ENCODE measurements around the gene PRAME. TPM values are rescaled to one million over a fixed set of nuclear protein-coding genes. Genes with fewer than 3 reads are reported as not detected.

Gene PRAME
- total and polyA plus RNA-seq, 2 experiments from 2014 or later, result not detected

- peak; percentile 67 for ATAC-seq
Observed at GRCh38 chr22:22520020-22520656, 38.9 kb downstream of the PRAME start, which contains the start of gene ZNF280A. Gene ZNF280A (minus strand): TSS chr22:22520270. CDS start chr22:22515630, 4,640 bp downstream.

GRCh38 chr22:22519591-22519990 lies 39.5 kb downstream of the PRAME start:
- no peaks in the 10 kb centered on the region for H3K36me3 ChIP-seq (ENCODE audit: insufficient read depth)
- H3K27ac Mint-ChIP-seq, result no peak overlapping the region
- H2AFZ ChIP-seq, result peak overlapping the region; percentile 33; the same call in 1 of the 2 replicates
- H3K27me3 Mint-ChIP-seq (ENCODE audit: insufficient read depth, low read depth, poor library complexity), result peaks cover 69% of the 10 kb centered on the region
- no peak overlapping the region for H3K4me2 ChIP-seq
- H3F3A ChIP-seq (replicated peaks; ENCODE audit: low read depth), result no peaks in the 10 kb centered on the region
- peak; percentile 52 for ATAC-seq
- H3K9me2 ChIP-seq (ENCODE audit: insufficient read depth), result no peaks in the 10 kb centered on the region
- H3K9me3 Mint-ChIP-seq, result peaks cover 9% of the 10 kb centered on the region; the same call in 2 of the 3 replicates
- no peaks in the 10 kb centered on the region for H4K20me1 ChIP-seq (replicated peaks; ENCODE audit: insufficient read depth)
- H3K4me1 ChIP-seq (ENCODE audit: insufficient read depth), result no peaks in the 10 kb centered on the region
- no peak for TF ChIP-seq ETS1 (IDR thresholded peaks at IDR 0.05)
- no peak for TF ChIP-seq CREB1 (CRISPR knock-in tag; IDR thresholded peaks at IDR 0.05; ENCODE audit: low read depth)
- TF ChIP-seq REST (IDR thresholded peaks at IDR 0.05; ENCODE audit: unreplicated experiment), result no peak
- DNase-seq (ENCODE audit: low spot score), result no peak
- peaks cover 97% of the 10 kb centered on the region for H3K27me3 ChIP-seq (ENCODE audit: insufficient read depth)
- H3K79me2 ChIP-seq (replicated peaks; ENCODE audit: insufficient read depth), result no peaks in the 10 kb centered on the region
- no peaks in the 10 kb centered on the region for H3K36me3 Mint-ChIP-seq (ENCODE audit: low read depth)
- H3K4me3 Mint-ChIP-seq, result no peak overlapping the region
- H3K27ac ChIP-seq (ENCODE audit: low read depth), result no peak overlapping the region
- no peak overlapping the region for H3K4me3 ChIP-seq
- peaks cover 5% of the 10 kb centered on the region; the same call in 2 of the 3 replicates for H3K4me1 Mint-ChIP-seq

More at GRCh38 chr22:22520020-22520656, 38.9 kb downstream of the PRAME start, which contains the start of gene ZNF280A:
- H3K27ac Mint-ChIP-seq, result no peak within 1 kb of the TSS
- DNase-seq (ENCODE audit: low spot score), result peak; percentile 38
- H3K27me3 Mint-ChIP-seq (ENCODE audit: insufficient read depth, low read depth, poor library complexity), result peaks cover 69% of the 10 kb centered on the region
- H3K4me1 Mint-ChIP-seq, result peaks cover 5% of the 10 kb centered on the region; the same call in 2 of the 3 replicates
- H3K36me3 Mint-ChIP-seq (ENCODE audit: low read depth), result no peaks in the 10 kb centered on the region
- H3F3A ChIP-seq (replicated peaks; ENCODE audit: low read depth), result no peaks in the 10 kb centered on the region
- no peak within 1 kb of the TSS for H3K4me3 ChIP-seq
- peaks cover 97% of the 10 kb centered on the region for H3K27me3 ChIP-seq (ENCODE audit: insufficient read depth)
- no peaks in the 10 kb centered on the region for H3K4me1 ChIP-seq (ENCODE audit: insufficient read depth)
- no peak for TF ChIP-seq POLR2AphosphoS5 (IDR thresholded peaks at IDR 0.05; ENCODE audit: low read depth)
- TF ChIP-seq NANOG (IDR thresholded peaks at IDR 0.05; ENCODE audit: borderline replicate concordance), result no peak
- no peak for TF ChIP-seq ETS1 (IDR thresholded peaks at IDR 0.05)
- TF ChIP-seq EZH2phosphoT487 (IDR thresholded peaks at IDR 0.05; ENCODE audit: unreplicated experiment), result no peak
- TF ChIP-seq STAT1 (IDR thresholded peaks at IDR 0.05; ENCODE audit: unreplicated experiment), result no peak
- TF ChIP-seq JUNB (IDR thresholded peaks at IDR 0.05; ENCODE audit: unreplicated experiment), result no peak
- no peak for TF ChIP-seq CREB1 (CRISPR knock-in tag; IDR thresholded peaks at IDR 0.05; ENCODE audit: low read depth)
- no peak for TF ChIP-seq ZNF114 (CRISPR knock-in tag; IDR thresholded peaks at IDR 0.05)
- H3K9me3 Mint-ChIP-seq, result peaks cover 6% of the 10 kb centered on the region; the same call in 2 of the 3 replicates
- no peak within 1 kb of the TSS for H3K27ac ChIP-seq (ENCODE audit: low read depth)
- no peaks in the 10 kb centered on the region for H3K9me2 ChIP-seq (ENCODE audit: insufficient read depth)
- peak within 1 kb of the TSS; percentile 23; the same call in 1 of the 3 replicates for H3K4me3 Mint-ChIP-seq
- H2AFZ ChIP-seq, result peak within 1 kb of the TSS; percentile 33; the same call in 1 of the 2 replicates
- no peaks in the 10 kb centered on the region for H3K36me3 ChIP-seq (ENCODE audit: insufficient read depth)
- no peak within 1 kb of the TSS for H3K4me2 ChIP-seq
- H3K79me2 ChIP-seq (replicated peaks; ENCODE audit: insufficient read depth), result no peaks in the 10 kb centered on the region
- H4K20me1 ChIP-seq (replicated peaks; ENCODE audit: insufficient read depth), result no peaks in the 10 kb centered on the region
